Measurements from ENCODE around the gene RASIP1.
A peak's percentile ranks its signal among the peaks of the same experiment; 100 is the strongest.

RASIP1 gene

DNA sequence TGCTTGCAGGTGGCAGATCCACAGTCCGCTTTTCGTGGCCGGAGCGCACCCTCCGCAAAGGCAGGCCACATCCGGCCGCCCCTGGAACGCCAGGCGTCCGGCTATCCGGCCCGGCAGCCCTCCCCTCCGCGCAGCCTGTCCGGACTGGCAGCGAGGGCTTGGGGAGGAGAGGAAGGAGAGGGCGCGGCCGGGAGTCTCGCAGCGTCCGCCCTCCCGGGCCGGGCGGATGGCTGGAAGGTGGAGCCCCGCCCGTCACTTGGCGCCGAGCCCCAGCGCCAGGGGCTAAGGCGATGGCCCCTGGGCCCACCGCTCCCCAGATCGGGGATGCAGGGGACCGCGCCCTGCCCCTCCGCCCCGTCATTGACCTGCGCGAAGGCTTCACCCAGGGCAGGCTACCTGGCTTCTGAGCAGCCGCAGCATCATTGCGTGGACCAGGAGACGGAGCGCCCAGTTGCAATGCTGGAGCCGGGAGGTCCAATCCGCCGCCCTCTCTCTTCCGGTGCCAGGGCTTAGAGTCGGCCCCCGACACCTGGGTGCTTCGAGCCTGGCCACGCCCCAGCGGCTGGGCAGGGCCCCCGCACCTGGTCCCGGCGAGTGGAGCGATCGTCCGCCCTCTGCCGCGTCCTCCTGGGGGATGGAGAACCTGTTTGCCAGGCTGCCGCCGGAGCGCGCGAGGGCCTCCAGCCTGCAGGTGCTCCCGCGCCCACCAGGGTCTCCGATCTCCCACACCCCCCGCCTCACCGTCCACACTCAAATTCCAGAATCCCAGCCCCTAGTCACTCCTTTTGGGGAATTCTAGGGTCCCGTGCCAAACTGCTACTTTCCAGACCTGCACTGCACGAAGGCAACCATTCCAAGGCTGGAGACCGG is 12.3 kb upstream of the RASIP1 start, which contains the start of gene FUT1 (continued):
- TF ChIP-seq ZNF132 (tag by site-specific recombination; IDR thresholded peaks at IDR 0.05; ENCODE audit: borderline replicate concordance) (no peak), ZNF548 (tag by site-specific recombination; IDR thresholded peaks at IDR 0.05) (no peak), ZNF202 (tag by site-specific recombination; IDR thresholded peaks at IDR 0.05; ENCODE audit: borderline replicate concordance) (no peak), ZNF280D (tag by site-specific recombination; IDR thresholded peaks at IDR 0.05) (0 out of 2 replicates have a peak, but pooled peaks have one; percentile 25), ZNF48 (tag by site-specific recombination; IDR thresholded peaks at IDR 0.05) (no peak), ELK4 (IDR thresholded peaks at IDR 0.05; ENCODE audit: borderline replicate concordance, low read depth, low read length) (no peak), ZNF624 (tag by site-specific recombination; IDR thresholded peaks at IDR 0.05) (no peak), ZNF292 (tag by site-specific recombination; IDR thresholded peaks at IDR 0.05; ENCODE audit: borderline replicate concordance, low read depth) (no peak), ZNF311 (tag by site-specific recombination; IDR thresholded peaks at IDR 0.05; ENCODE audit: borderline replicate concordance) (no peak), ZNF394 (tag by site-specific recombination; IDR thresholded peaks at IDR 0.05; ENCODE audit: borderline replicate concordance) (no peak; the same call in 1 of the 2 replicates), ZNF544 (tag by site-specific recombination; IDR thresholded peaks at IDR 0.05) (no peak), ZNF513 (tag by site-specific recombination; IDR thresholded peaks at IDR 0.05) (no peak), PRDM1 (tag by site-specific recombination; IDR thresholded peaks at IDR 0.05) (no peak), SETDB1 (IDR thresholded peaks at IDR 0.05; ENCODE audit: insufficient read length, low read length) (no peak), ZNF792 (tag by site-specific recombination; IDR thresholded peaks at IDR 0.05) (no peak), ZNF302 (tag by site-specific recombination; IDR thresholded peaks at IDR 0.05; ENCODE audit: low read depth) (no peak), ZNF391 (tag by site-specific recombination; IDR thresholded peaks at IDR 0.05; ENCODE audit: borderline replicate concordance, low read depth) (peak; percentile 44; the same call in 1 of the 2 replicates), HOXD13 (CRISPR knock-in tag; IDR thresholded peaks at IDR 0.05; ENCODE audit: borderline replicate concordance) (no peak), OVOL3 (tag by site-specific recombination; IDR thresholded peaks at IDR 0.05) (no peak), ZNF677 (tag by site-specific recombination; IDR thresholded peaks at IDR 0.05) (no peak), ZNF473 (tag by site-specific recombination; IDR thresholded peaks at IDR 0.05) (no peak), ZNF404 (tag by site-specific recombination; IDR thresholded peaks at IDR 0.05) (no peak), TRIM28 (IDR thresholded peaks at IDR 0.05; ENCODE audit: borderline replicate concordance, low read length) (no peak), ZNF114 (tag by site-specific recombination; IDR thresholded peaks at IDR 0.05) (no peak)
- TF ChIP-seq, protein P1, sequence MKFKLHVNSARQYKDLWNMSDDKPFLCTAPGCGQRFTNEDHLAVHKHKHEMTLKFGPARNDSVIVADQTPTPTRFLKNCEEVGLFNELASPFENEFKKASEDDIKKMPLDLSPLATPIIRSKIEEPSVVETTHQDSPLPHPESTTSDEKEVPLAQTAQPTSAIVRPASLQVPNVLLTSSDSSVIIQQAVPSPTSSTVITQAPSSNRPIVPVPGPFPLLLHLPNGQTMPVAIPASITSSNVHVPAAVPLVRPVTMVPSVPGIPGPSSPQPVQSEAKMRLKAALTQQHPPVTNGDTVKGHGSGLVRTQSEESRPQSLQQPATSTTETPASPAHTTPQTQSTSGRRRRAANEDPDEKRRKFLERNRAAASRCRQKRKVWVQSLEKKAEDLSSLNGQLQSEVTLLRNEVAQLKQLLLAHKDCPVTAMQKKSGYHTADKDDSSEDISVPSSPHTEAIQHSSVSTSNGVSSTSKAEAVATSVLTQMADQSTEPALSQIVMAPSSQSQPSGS (tag by site-specific recombination; IDR thresholded peaks at IDR 0.05; ENCODE audit: low read depth), result no peak
- TF ChIP-seq, protein P2, sequence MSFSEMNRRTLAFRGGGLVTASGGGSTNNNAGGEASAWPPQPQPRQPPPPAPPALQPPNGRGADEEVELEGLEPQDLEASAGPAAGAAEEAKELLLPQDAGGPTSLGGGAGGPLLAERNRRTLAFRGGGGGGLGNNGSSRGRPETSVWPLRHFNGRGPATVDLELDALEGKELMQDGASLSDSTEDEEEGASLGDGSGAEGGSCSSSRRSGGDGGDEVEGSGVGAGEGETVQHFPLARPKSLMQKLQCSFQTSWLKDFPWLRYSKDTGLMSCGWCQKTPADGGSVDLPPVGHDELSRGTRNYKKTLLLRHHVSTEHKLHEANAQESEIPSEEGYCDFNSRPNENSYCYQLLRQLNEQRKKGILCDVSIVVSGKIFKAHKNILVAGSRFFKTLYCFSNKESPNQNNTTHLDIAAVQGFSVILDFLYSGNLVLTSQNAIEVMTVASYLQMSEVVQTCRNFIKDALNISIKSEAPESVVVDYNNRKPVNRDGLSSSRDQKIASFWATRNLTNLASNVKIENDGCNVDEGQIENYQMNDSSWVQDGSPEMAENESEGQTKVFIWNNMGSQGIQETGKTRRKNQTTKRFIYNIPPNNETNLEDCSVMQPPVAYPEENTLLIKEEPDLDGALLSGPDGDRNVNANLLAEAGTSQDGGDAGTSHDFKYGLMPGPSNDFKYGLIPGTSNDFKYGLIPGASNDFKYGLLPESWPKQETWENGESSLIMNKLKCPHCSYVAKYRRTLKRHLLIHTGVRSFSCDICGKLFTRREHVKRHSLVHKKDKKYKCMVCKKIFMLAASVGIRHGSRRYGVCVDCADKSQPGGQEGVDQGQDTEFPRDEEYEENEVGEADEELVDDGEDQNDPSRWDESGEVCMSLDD (tag by site-specific recombination; IDR thresholded peaks at IDR 0.05), result peak; percentile 91
- TF ChIP-seq, protein P3, sequence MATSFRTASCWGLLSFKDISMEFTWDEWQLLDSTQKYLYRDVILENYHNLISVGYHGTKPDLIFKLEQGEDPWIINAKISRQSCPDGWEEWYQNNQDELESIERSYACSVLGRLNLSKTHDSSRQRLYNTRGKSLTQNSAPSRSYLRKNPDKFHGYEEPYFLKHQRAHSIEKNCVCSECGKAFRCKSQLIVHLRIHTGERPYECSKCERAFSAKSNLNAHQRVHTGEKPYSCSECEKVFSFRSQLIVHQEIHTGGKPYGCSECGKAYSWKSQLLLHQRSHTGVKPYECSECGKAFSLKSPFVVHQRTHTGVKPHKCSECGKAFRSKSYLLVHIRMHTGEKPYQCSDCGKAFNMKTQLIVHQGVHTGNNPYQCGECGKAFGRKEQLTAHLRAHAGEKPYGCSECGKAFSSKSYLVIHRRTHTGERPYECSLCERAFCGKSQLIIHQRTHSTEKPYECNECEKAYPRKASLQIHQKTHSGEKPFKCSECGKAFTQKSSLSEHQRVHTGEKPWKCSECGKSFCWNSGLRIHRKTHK (tag by site-specific recombination; IDR thresholded peaks at IDR 0.05), result no peak
